GM21576 (cell line): Measurements from ENCODE around the gene CCT7.
"Not testable (repeated sequence)": the region's sequence is repeated elsewhere in the genome, so short reads cannot be mapped to it uniquely, and the experiment has no call there.

Experiments
- ATAC-seq: cut with Tn5 transposase; IDR thresholded peaks from one replicate; pipeline ENCODE4 v1.9.1; 2021; ENCODE audit warnings: mild to moderate bottlenecking, moderate library complexity; ENCODE audit not compliant: unreplicated experiment

CCT7 gene

GRCh38 chr2:73254343-73255006, 20.4 kb downstream of the CCT7 start:
- no peak for ATAC-seq

- no peak for ATAC-seq
Measured at GRCh38 chr2:73255007-73255644, 21.0 kb downstream of the CCT7 start.

GRCh38 chr2:73255907-73256617, 22.0 kb downstream of the CCT7 start:
- no peak for ATAC-seq

- no peak for ATAC-seq
Measured at GRCh38 chr2:73256618-73256922, 22.5 kb downstream of the CCT7 start.

GRCh38 chr2:73257021-73257420, 22.9 kb downstream of the CCT7 start:
- ATAC-seq = no peak

- no peak for ATAC-seq
Measured at GRCh38 chr2:73257425-73258125, 23.5 kb downstream of the CCT7 start.

GRCh38 chr2:73258186-73258912, 24.2 kb downstream of the CCT7 start:
- ATAC-seq = no peak

GRCh38 chr2:73258913-73259215, 24.8 kb downstream of the CCT7 start:
- ATAC-seq = no peak

- ATAC-seq = no peak
Measured at GRCh38 chr2:73259276-73259675, 25.2 kb downstream of the CCT7 start.

- no peak for ATAC-seq
Measured at GRCh38 chr2:73259704-73260337, 25.7 kb downstream of the CCT7 start.

- no peak for ATAC-seq
Measured at GRCh38 chr2:73260338-73260984, 26.4 kb downstream of the CCT7 start.

GRCh38 chr2:73262108-73262651, 28.1 kb downstream of the CCT7 start:
- no peak for ATAC-seq

- ATAC-seq = not testable (repeated sequence)
Measured at GRCh38 chr2:73262691-73263429, 28.8 kb downstream of the CCT7 start.

GRCh38 chr2:73263540-73264331, 29.6 kb downstream of the CCT7 start:
- ATAC-seq = no peak

GRCh38 chr2:73264332-73264606, 30.2 kb downstream of the CCT7 start:
- no peak for ATAC-seq

- ATAC-seq = no peak
Measured at GRCh38 chr2:73264783-73265182, 30.7 kb downstream of the CCT7 start.

GRCh38 chr2:73265298-73266060, 31.4 kb downstream of the CCT7 start:
- no peak for ATAC-seq
